ENCODE measurements around the gene NR4A3.

NR4A3 gene

DNA sequence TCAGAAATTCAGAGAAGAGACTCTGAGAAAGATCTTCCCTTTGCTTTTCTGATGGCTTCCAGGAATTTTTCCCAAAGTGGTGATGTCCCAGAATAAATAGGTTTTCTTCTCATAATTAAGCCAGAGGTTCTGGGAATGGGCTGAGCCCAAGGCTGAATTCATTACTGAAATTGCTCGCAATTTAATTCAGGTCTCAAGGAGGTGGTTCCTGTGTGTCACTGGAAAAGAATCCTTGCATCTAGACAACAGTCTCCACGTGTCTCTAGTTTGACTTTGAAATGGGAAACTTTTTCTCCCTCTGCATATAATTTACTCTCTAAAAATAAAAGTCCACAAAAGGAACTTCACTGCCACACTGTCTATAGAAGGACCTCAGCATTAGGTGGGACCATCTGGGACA lies 57.0 kb downstream of the NR4A3 start:
- Histone ChIP-seq H3K79me2 (ENCODE audit: low read length) (no peaks in the 10 kb centered on the region), H3K9me3 (ENCODE audit: insufficient read depth, low read length) (no peaks in the 10 kb centered on the region), H3K4me2 (ENCODE audit: low read length) (no peak overlapping the region), H3K27ac (ENCODE audit: low read length) (no peak overlapping the region), H3K9ac (ENCODE audit: low read length) (no peak overlapping the region), H3K27me3 (ENCODE audit: low read depth, low read length) (no peaks in the 10 kb centered on the region), H3K4me1 (ENCODE audit: low read length) (peaks cover 10% of the 10 kb centered on the region), H3K36me3 (replicated peaks; ENCODE audit: low read depth, low read length) (peaks cover 2% of the 10 kb centered on the region), H3K4me3 (ENCODE audit: low read length) (no peak overlapping the region), H2AFZ (ENCODE audit: low read depth, low read length) (no peak overlapping the region), H4K20me1 (ENCODE audit: insufficient read depth, low read length) (no peaks in the 10 kb centered on the region)
- no peak for TF ChIP-seq EZH2phosphoT487 (IDR thresholded peaks at IDR 0.05; ENCODE audit: low read depth)
- TF ChIP-seq, protein P1, sequence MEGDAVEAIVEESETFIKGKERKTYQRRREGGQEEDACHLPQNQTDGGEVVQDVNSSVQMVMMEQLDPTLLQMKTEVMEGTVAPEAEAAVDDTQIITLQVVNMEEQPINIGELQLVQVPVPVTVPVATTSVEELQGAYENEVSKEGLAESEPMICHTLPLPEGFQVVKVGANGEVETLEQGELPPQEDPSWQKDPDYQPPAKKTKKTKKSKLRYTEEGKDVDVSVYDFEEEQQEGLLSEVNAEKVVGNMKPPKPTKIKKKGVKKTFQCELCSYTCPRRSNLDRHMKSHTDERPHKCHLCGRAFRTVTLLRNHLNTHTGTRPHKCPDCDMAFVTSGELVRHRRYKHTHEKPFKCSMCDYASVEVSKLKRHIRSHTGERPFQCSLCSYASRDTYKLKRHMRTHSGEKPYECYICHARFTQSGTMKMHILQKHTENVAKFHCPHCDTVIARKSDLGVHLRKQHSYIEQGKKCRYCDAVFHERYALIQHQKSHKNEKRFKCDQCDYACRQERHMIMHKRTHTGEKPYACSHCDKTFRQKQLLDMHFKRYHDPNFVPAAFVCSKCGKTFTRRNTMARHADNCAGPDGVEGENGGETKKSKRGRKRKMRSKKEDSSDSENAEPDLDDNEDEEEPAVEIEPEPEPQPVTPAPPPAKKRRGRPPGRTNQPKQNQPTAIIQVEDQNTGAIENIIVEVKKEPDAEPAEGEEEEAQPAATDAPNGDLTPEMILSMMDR (IDR thresholded peaks at IDR 0.05; ENCODE audit: low read depth, low read length) = no peak

DNA sequence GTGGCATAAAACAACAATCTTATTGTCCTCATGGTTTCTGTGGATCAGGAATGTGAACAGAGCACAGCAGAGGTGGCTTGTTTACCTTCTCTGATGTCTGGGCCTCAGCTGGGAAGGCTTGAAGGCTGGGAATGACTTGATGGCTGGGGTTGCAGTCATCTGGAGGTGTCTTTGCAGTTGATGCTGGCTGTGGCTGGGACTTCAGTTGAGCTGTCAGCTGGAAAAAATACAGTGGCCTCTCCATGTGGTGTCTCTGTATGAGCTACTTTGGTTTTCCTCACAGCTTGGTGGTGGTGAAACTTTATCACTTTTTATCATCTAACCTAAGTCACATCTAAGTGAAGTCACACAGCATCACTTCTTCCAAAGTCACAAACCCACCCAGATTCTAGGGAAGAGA lies 60.1 kb downstream of the NR4A3 start:
- Histone ChIP-seq H2AFZ (ENCODE audit: low read depth, low read length) (no peak overlapping the region), H3K4me3 (ENCODE audit: low read length) (no peak overlapping the region), H3K27me3 (ENCODE audit: low read depth, low read length) (no peaks in the 10 kb centered on the region), H4K20me1 (ENCODE audit: insufficient read depth, low read length) (no peaks in the 10 kb centered on the region), H3K4me2 (ENCODE audit: low read length) (no peak overlapping the region), H3K27ac (ENCODE audit: low read length) (no peak overlapping the region), H3K79me2 (ENCODE audit: low read length) (no peaks in the 10 kb centered on the region), H3K4me1 (ENCODE audit: low read length) (no peaks in the 10 kb centered on the region), H3K36me3 (replicated peaks; ENCODE audit: low read depth, low read length) (no peaks in the 10 kb centered on the region), H3K9me3 (ENCODE audit: insufficient read depth, low read length) (no peaks in the 10 kb centered on the region), H3K9ac (ENCODE audit: low read length) (no peak overlapping the region)
- TF ChIP-seq, protein P1 (IDR thresholded peaks at IDR 0.05; ENCODE audit: low read depth, low read length) = no peak
- no peak for TF ChIP-seq EZH2phosphoT487 (IDR thresholded peaks at IDR 0.05; ENCODE audit: low read depth)

DNA sequence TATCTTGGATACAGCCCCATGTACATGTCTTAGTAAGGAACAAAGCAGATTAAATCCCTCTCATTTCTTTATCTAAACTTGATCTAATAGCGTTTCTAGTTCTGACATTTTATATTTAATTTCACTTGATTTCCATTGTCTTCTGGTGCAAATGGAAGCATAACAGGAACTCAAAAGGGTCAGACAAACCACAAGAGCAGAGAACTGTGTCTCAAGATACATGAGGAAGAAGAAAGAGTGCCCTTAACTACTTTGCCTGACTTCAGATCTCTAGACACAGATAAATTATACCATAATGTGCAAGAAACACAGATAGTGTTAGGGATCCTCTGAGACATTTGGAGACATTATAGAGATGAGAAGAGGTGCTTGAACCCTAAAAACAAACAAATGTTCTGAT lies 64.1 kb downstream of the NR4A3 start:
- H3K9me3 ChIP-seq (ENCODE audit: insufficient read depth, low read length) = no peaks in the 10 kb centered on the region
- H3K27ac ChIP-seq (ENCODE audit: low read length) = no peak overlapping the region
- TF ChIP-seq EZH2phosphoT487 (IDR thresholded peaks at IDR 0.05; ENCODE audit: low read depth) = no peak
- TF ChIP-seq, protein P1 (IDR thresholded peaks at IDR 0.05; ENCODE audit: low read depth, low read length) = no peak
- H4K20me1 ChIP-seq (ENCODE audit: insufficient read depth, low read length) = no peaks in the 10 kb centered on the region
- no peak overlapping the region for H3K4me2 ChIP-seq (ENCODE audit: low read length)
- no peaks in the 10 kb centered on the region for H3K36me3 ChIP-seq (replicated peaks; ENCODE audit: low read depth, low read length)
- H3K4me1 ChIP-seq (ENCODE audit: low read length) = peaks cover 13% of the 10 kb centered on the region
- no peak overlapping the region for H3K9ac ChIP-seq (ENCODE audit: low read length)
- H3K27me3 ChIP-seq (ENCODE audit: low read depth, low read length) = no peaks in the 10 kb centered on the region
- no peaks in the 10 kb centered on the region for H3K79me2 ChIP-seq (ENCODE audit: low read length)
- no peak overlapping the region for H2AFZ ChIP-seq (ENCODE audit: low read depth, low read length)
- no peak overlapping the region for H3K4me3 ChIP-seq (ENCODE audit: low read length)

DNA sequence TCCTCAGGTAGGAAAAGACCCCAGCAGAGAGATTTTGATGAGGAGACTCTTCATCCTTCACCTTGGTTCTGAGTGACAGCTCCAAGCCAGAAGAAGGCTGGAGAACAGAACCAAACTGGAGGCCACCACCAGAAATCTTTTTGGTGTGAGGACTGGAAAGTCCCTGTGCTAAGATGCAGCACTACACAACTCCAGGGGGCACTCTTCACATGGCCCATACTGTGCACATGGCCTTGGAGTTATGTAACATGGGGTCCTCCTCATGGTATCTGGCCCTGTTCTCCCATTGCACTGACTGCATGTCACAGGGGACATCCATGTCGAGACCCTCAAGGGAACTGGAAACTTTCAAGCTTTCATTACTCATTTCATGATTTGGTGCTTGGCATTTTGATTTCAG lies 67.4 kb downstream of the NR4A3 start:
- Histone ChIP-seq H2AFZ (ENCODE audit: low read depth, low read length) (no peak overlapping the region), H3K4me1 (ENCODE audit: low read length) (peaks cover 13% of the 10 kb centered on the region), H3K27me3 (ENCODE audit: low read depth, low read length) (no peaks in the 10 kb centered on the region), H3K9ac (ENCODE audit: low read length) (no peak overlapping the region), H4K20me1 (ENCODE audit: insufficient read depth, low read length) (no peaks in the 10 kb centered on the region), H3K27ac (ENCODE audit: low read length) (no peak overlapping the region), H3K79me2 (ENCODE audit: low read length) (no peaks in the 10 kb centered on the region), H3K4me3 (ENCODE audit: low read length) (no peak overlapping the region), H3K9me3 (ENCODE audit: insufficient read depth, low read length) (no peaks in the 10 kb centered on the region), H3K36me3 (replicated peaks; ENCODE audit: low read depth, low read length) (no peaks in the 10 kb centered on the region), H3K4me2 (ENCODE audit: low read length) (peak overlapping the region; percentile 28; the same call in 1 of the 2 replicates)
- TF ChIP-seq EZH2phosphoT487 (IDR thresholded peaks at IDR 0.05; ENCODE audit: low read depth) = no peak
- TF ChIP-seq, protein P1 (IDR thresholded peaks at IDR 0.05; ENCODE audit: low read depth, low read length) = peak; percentile 52

All from OCI-LY3 (cell line).